Ascending aorta (tissue), 2 donors: ENCODE measurements around the gene POLR1D. TPM values are rescaled to one million over a fixed set of nuclear protein-coding genes. Genes with fewer than 3 reads are reported as not detected.
"Not testable (repeated sequence)": the region's sequence is repeated elsewhere in the genome, so short reads cannot be mapped to it uniquely, and the experiment has no call there.

Source experiments
- DNase-seq, 2 donors: peaks; one replicate each; pipeline ENCODE4 v3.0.0-alpha.2; 2019; ENCODE audit warnings: low spot score in 2 of 2
- H3K27ac ChIP-seq, 2 donors: fragments of 200-600 bp; sonication (generic); one replicate each; pipeline ENCODE4 v1.5.1; 2016 to 2017; ENCODE audit warnings: mild to moderate bottlenecking in 1 of 2
- H3K27me3 ChIP-seq: fragments of 200-600 bp; sonication (generic); one replicate; pipeline ENCODE4 v1.5.1; 2017
- H3K36me3 ChIP-seq, 2 donors: fragments of 200-600 bp; sonication (generic); one replicate each; pipeline ENCODE4 v1.5.1; 2016
- H3K4me1 ChIP-seq, 2 donors: fragments of 200-600 bp; sonication (generic); one replicate each; pipeline ENCODE4 v1.5.1; 2016 to 2017; ENCODE audit warnings: mild to moderate bottlenecking in 1 of 2
- H3K4me3 ChIP-seq, 2 donors: fragments of 200-600 bp; sonication (generic); one replicate each; pipeline ENCODE4 v1.5.1; 2016 to 2017; ENCODE audit warnings: mild to moderate bottlenecking in 1 of 2
- H3K9me3 ChIP-seq, 2 donors: fragments of 200-600 bp; sonication (generic); one replicate each; pipeline ENCODE4 v1.5.1; 2016
- CTCF ChIP-seq, 3 experiments: fragments of 200-600 bp in 2 of 3; fragments of 450-650 bp in 1 of 3; sonication (generic) in 2 of 3; IDR thresholded peaks; one replicate each; pipeline ENCODE4 v1.5.1; 2016 to 2019; ENCODE audit warnings: antibody characterized with exemption in 3 of 3, mild to moderate bottlenecking in 1 of 3, moderate library complexity in 1 of 3
- intact Hi-C: fragments of 100-400 bp; cut with DNase I; formaldehyde crosslinking; loops from one replicate; pipeline ENCODE4 v1.15.1; 2023
- total RNA-seq: library from RNA; depleted of rRNA; stranded (reverse); fragments of >200 nt; gene quantifications from one replicate; pipeline ENCODE4 v1.1.0, GENCODE V29; 2016

POLR1D gene
- total RNA-seq, 1 donor from 2014 or later = 91.2 TPM

- Histone ChIP-seq H3K4me3 (no peak overlapping the region), H3K9me3 (no peaks in the 10 kb centered on the region)
These were observed 6.4 kb downstream of the POLR1D start for GRCh38 chr13:27628081-27628480.

GRCh38 chr13:27628766-27629165 is 7.1 kb downstream of the POLR1D start:
- intact Hi-C loops = loop anchor here (10.0 kb wide), 3 partner anchors 254 to 1966 kb away; partner anchors contain the start of genes SLC7A1 and USP12
- not testable (repeated sequence) for H3K36me3 ChIP-seq, H3K4me1 ChIP-seq, H3K4me3 ChIP-seq, H3K27ac ChIP-seq, DNase-seq, H3K9me3 ChIP-seq, H3K27me3 ChIP-seq

More at GRCh38 chr13:27628081-27628480, 6.4 kb downstream of the POLR1D start:
- intact Hi-C loops = loop anchor here (10.0 kb wide), 3 partner anchors 253 to 1967 kb away; partner anchors contain the start of genes SLC7A1 and USP12
- Histone ChIP-seq H3K4me1 (no peaks in the 10 kb centered on the region), H3K27ac (no peak overlapping the region), H3K36me3 (peaks cover 0 to 6% of the 10 kb centered on the region in 2 donors), H3K27me3 (no peaks in the 10 kb centered on the region)
- DNase-seq = no peak
- no peak for TF ChIP-seq CTCF (IDR thresholded peaks at IDR 0.05)

- Histone ChIP-seq H3K36me3 (no peaks in the 10 kb centered on the region), H3K4me3 (no peak overlapping the region), H3K27me3 (no peaks in the 10 kb centered on the region), H3K9me3 (no peaks in the 10 kb centered on the region), H3K27ac (no peak overlapping the region), H3K4me1 (no peaks in the 10 kb centered on the region)
- DNase-seq = no peak
- intact Hi-C loops = no loop called here
- TF ChIP-seq CTCF (IDR thresholded peaks at IDR 0.05) = no peak
These were observed 9.5 kb downstream of the POLR1D start for GRCh38 chr13:27631156-27631555.

- Histone ChIP-seq H3K36me3 (no peaks in the 10 kb centered on the region), H3K4me1 (no peaks in the 10 kb centered on the region), H3K9me3 (no peaks in the 10 kb centered on the region), H3K27me3 (no peaks in the 10 kb centered on the region), H3K4me3 (no peak overlapping the region), H3K27ac (no peak overlapping the region)
- TF ChIP-seq CTCF (IDR thresholded peaks at IDR 0.05) = no peak
- no peak for DNase-seq
- intact Hi-C loops = no loop called here
These were observed 10.0 kb downstream of the POLR1D start for GRCh38 chr13:27631665-27632064.

GRCh38 chr13:27632214-27632613 is 10.5 kb downstream of the POLR1D start:
- no peak for TF ChIP-seq CTCF (IDR thresholded peaks at IDR 0.05)
- H3K27me3 ChIP-seq = no peaks in the 10 kb centered on the region
- H3K4me3 ChIP-seq = no peak overlapping the region
- H3K9me3 ChIP-seq = no peaks in the 10 kb centered on the region
- no peaks in the 10 kb centered on the region for H3K36me3 ChIP-seq
- DNase-seq = no peak
- no peaks in the 10 kb centered on the region for H3K4me1 ChIP-seq
- intact Hi-C loops = no loop called here
- no peak overlapping the region for H3K27ac ChIP-seq

- H3K36me3 ChIP-seq = no peaks in the 10 kb centered on the region
- H3K4me3 ChIP-seq = no peak overlapping the region
- H3K27ac ChIP-seq = no peak overlapping the region
- H3K4me1 ChIP-seq = no peaks in the 10 kb centered on the region
- no peaks in the 10 kb centered on the region for H3K27me3 ChIP-seq
- TF ChIP-seq CTCF (IDR thresholded peaks at IDR 0.05) = no peak
- H3K9me3 ChIP-seq = no peaks in the 10 kb centered on the region
- intact Hi-C loops = no loop called here
- DNase-seq = no peak
These were observed 11.0 kb downstream of the POLR1D start for GRCh38 chr13:27632648-27633047.
